Inferior parietal cortex (tissue), 1 donor: ENCODE data around the gene POLDIP2.

ENCODE experiments used
- DNase-seq: peaks from one replicate; pipeline ENCODE4 v3.0.0-alpha.2; 2016; ENCODE audit errors: extremely low spot score

Gene POLDIP2

GRCh38 chr17:28335959-28336871 is 21.1 kb downstream of the POLDIP2 start:
- DNase-seq, result peak; percentile 46

- DNase-seq, result peak; percentile 99
Observed at GRCh38 chr17:28335201-28335958, 21.9 kb downstream of the POLDIP2 start, which contains the start of the genes IFT20 and TNFAIP1. TSS of gene IFT20 (minus strand) at chr17:28335472. CDS start at chr17:28331985, 3,487 bp downstream. TSS of gene TNFAIP1 (plus strand) at chr17:28335761. CDS start at chr17:28339522, 3,761 bp downstream.

GRCh38 chr17:28334666-28335200 is 22.6 kb downstream of the POLDIP2 start:
- DNase-seq, result no peak

- DNase-seq, result no peak
Observed at GRCh38 chr17:28334171-28334570, 23.2 kb downstream of the POLDIP2 start.

GRCh38 chr17:28333083-28333746 is 24.1 kb downstream of the POLDIP2 start:
- no peak for DNase-seq

- DNase-seq, result no peak
Observed at GRCh38 chr17:28331891-28332420, 25.4 kb downstream of the POLDIP2 start.

- DNase-seq, result no peak
Observed at GRCh38 chr17:28330671-28331070, 26.7 kb downstream of the POLDIP2 start.

GRCh38 chr17:28328325-28328724 is 29.0 kb downstream of the POLDIP2 start:
- DNase-seq, result no peak

- DNase-seq, result no peak
Observed at GRCh38 chr17:28327709-28328108, 29.6 kb downstream of the POLDIP2 start.

GRCh38 chr17:28327031-28327607 is 30.2 kb downstream of the POLDIP2 start:
- no peak for DNase-seq

GRCh38 chr17:28326114-28326513 is 31.2 kb downstream of the POLDIP2 start:
- no peak for DNase-seq

- DNase-seq, result no peak
Observed at GRCh38 chr17:28325211-28325610, 32.1 kb downstream of the POLDIP2 start.

GRCh38 chr17:28324781-28325180 is 32.5 kb downstream of the POLDIP2 start:
- no peak for DNase-seq

- DNase-seq, result no peak
Observed at GRCh38 chr17:28324267-28324745, 33.0 kb downstream of the POLDIP2 start.

GRCh38 chr17:28320215-28321061 is 36.9 kb downstream of the POLDIP2 start:
- no peak for DNase-seq

- DNase-seq, result no peak
Observed at GRCh38 chr17:28319598-28319935, 37.8 kb downstream of the POLDIP2 start.

- DNase-seq, result peak; percentile 98
Observed at GRCh38 chr17:28318759-28319597, 38.3 kb downstream of the POLDIP2 start, which contains the start of gene TMEM97. TSS of gene TMEM97 (plus strand) at chr17:28319200. CDS start at chr17:28319240, 40 bp downstream.

- no peak for DNase-seq
Observed at GRCh38 chr17:28317966-28318758, 39.2 kb downstream of the POLDIP2 start.
